Lower leg skin (tissue), 3 donors: Measurements from ENCODE around the gene TRPM2.

Experiments
- POLR2A ChIP-seq, 2 donors: fragments of 450-650 bp; IDR thresholded peaks; one replicate each; pipeline ENCODE4 v1.6.1; 2016 to 2017; ENCODE audit warnings: antibody characterized with exemption in 2 of 2, mild to moderate bottlenecking in 1 of 2, moderate library complexity in 1 of 2
- TF ChIP-seq, protein P1 (sequence below), 3 donors: fragments of 450-650 bp; IDR thresholded peaks; one replicate each; pipeline ENCODE4 v1.5.1; 2016; ENCODE audit warnings: antibody characterized with exemption in 3 of 3, mild to moderate bottlenecking in 3 of 3, moderate library complexity in 2 of 3

DNA sequence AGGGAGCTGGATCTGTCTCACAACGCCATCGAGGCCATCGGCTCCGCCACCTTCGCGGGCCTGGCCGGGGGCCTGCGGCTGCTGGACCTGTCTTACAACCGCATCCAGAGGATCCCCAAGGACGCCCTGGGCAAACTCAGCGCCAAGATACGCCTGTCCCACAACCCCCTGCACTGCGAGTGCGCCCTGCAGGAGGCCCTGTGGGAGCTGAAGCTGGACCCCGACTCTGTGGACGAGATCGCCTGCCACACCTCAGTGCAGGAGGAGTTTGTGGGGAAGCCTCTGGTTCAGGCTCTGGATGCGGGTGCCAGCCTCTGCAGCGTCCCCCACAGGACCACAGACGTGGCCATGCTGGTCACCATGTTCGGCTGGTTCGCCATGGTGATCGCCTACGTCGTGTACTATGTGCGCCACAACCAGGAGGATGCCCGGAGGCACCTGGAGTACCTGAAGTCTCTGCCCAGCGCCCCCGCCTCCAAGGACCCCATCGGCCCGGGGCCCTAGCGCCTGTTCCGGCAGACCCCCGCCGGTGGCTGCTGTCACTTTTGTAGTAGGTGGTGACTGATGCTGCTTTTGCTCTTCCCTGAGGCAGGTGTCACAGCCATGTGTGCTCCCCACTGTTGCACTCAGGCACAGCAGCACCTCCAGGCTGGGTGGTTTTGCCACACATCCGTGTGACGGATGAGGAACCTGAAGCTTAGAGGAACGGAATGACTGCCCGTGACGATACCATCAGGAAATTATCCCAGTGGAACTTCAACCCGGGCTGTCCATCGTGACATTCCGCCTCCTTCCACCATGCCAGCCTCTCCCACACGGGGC lies 103.7 kb downstream of the TRPM2 start:
- TF ChIP-seq, protein P1, sequence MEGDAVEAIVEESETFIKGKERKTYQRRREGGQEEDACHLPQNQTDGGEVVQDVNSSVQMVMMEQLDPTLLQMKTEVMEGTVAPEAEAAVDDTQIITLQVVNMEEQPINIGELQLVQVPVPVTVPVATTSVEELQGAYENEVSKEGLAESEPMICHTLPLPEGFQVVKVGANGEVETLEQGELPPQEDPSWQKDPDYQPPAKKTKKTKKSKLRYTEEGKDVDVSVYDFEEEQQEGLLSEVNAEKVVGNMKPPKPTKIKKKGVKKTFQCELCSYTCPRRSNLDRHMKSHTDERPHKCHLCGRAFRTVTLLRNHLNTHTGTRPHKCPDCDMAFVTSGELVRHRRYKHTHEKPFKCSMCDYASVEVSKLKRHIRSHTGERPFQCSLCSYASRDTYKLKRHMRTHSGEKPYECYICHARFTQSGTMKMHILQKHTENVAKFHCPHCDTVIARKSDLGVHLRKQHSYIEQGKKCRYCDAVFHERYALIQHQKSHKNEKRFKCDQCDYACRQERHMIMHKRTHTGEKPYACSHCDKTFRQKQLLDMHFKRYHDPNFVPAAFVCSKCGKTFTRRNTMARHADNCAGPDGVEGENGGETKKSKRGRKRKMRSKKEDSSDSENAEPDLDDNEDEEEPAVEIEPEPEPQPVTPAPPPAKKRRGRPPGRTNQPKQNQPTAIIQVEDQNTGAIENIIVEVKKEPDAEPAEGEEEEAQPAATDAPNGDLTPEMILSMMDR (IDR thresholded peaks at IDR 0.05): no peak
- no peak for TF ChIP-seq POLR2A (IDR thresholded peaks at IDR 0.05)
